Esophagus (tissue), 2 donors: ENCODE results near the gene TIAM2. TPM values are rescaled to one million over a fixed set of nuclear protein-coding genes. Genes with fewer than 3 reads are reported as not detected.

ENCODE experiments used
- H3K27ac ChIP-seq, 2 donors: one replicate each; pipeline ENCODE4 v1.5.1; 2013; ENCODE audit warnings: low read depth in 2 of 2, mild to moderate bottlenecking in 2 of 2, inconsistent platforms in 1 of 2, low read length in 1 of 2, moderate library complexity in 1 of 2
- H3K27me3 ChIP-seq, 2 donors: one replicate each; pipeline ENCODE4 v1.6.1; 2013; ENCODE audit warnings: low read length in 2 of 2, control low read depth in 1 of 2, mild to moderate bottlenecking in 1 of 2; ENCODE audit not compliant: insufficient read depth in 2 of 2, control insufficient read depth in 1 of 2
- H3K36me3 ChIP-seq, 2 donors: one replicate each; pipeline ENCODE4 v1.6.1; 2013; ENCODE audit warnings: low read length in 1 of 2; ENCODE audit not compliant: control insufficient read depth in 2 of 2, insufficient read depth in 2 of 2
- H3K4me1 ChIP-seq, 2 donors: one replicate each; pipeline ENCODE4 v1.6.1; 2013; ENCODE audit warnings: low read length in 1 of 2; ENCODE audit not compliant: control insufficient read depth in 2 of 2, insufficient read depth in 2 of 2
- H3K4me3 ChIP-seq, 2 donors: one replicate each; pipeline ENCODE4 v1.5.1; 2013; ENCODE audit warnings: low read length in 2 of 2, mild to moderate bottlenecking in 2 of 2, low read depth in 1 of 2, moderate library complexity in 1 of 2
- H3K9me3 ChIP-seq, 2 donors: one replicate each; pipeline ENCODE4 v1.6.1; 2013; ENCODE audit warnings: mild to moderate bottlenecking in 2 of 2, low read depth in 1 of 2, low read length in 1 of 2, moderate library complexity in 1 of 2; ENCODE audit not compliant: control insufficient read depth in 2 of 2, insufficient read depth in 1 of 2
- WGBS, 2 donors: extraction: QIAGEN DNeasy Blood & Tissue Kit; methylation state at CpG; one replicate each; pipeline ENCODE4 v1.1.7; 2013; 5-methylcytosine and 5-hydroxymethylcytosine counted together
- polyA plus RNA-seq, 2 donors: library from polyadenylated mRNA; stranded (reverse); fragments of 200-250 nt; gene quantifications; one replicate each; pipeline ENCODE4 v1.2.3, GENCODE V29; 2013
- donor health status: healthy with polysubstance abuse.
- donor health status: Bipolar disorder and iron deficiency.

The TIAM2 gene
- polyA plus RNA-seq, 2 donors: 2.3 to 3.1 TPM

DNA sequence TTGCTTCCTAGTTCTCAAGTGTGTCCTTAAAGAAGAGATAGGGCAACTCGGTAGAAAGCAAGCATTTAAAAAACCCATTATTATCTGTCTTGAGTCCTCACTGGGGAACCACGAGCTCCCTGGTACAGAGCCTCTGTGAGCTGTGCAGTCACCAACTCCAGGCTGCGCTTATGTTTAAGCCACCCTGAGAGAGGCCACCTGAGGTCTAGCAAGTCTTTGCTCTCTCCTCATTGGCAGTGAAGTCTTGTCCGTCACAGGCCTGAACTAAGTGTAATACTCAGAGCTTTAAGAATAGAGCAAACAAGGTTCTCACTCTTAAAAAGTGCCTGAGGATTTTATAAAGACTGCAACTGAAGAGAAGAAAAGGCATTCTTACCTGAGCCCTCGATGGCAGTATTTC is 264.8 kb downstream of the TIAM2 start:
- Histone ChIP-seq H3K9me3 (no peaks in the 10 kb centered on the region), H3K36me3 (peaks cover 8 to 9% of the 10 kb centered on the region in 2 donors), H3K27me3 (no peaks in the 10 kb centered on the region), H3K4me3 (no peak overlapping the region), H3K4me1 (peaks cover 0 to under 1% of the 10 kb centered on the region in 2 donors), H3K27ac (no peak overlapping the region)
- 93 to 94% methylated on average over 5 of the region's 5 CpGs for WGBS, 2 donors

DNA sequence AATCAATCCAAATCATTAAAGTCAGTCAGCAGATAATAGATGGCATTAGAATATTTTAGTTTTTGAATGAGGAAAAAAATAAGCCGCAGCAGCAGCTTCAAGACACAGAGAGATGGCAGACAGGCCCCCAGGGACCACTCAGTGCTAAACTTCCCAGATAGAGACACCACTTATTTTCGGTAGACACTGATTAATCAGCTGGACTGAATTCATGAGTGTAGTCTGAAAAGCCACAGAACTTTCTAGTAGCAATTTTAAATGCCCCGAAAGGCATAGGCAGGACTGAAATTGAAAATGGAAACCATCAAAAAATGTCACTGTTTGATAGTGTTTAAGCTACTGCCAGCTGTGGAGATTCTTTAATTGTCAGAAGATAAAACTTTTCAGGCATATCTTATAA is 265.6 kb downstream of the TIAM2 start:
- no peak overlapping the region for H3K4me3 ChIP-seq
- H3K36me3 ChIP-seq: peaks cover 8 to 9% of the 10 kb centered on the region in 2 donors
- H3K27ac ChIP-seq: no peak overlapping the region
- H3K4me1 ChIP-seq: peaks cover 0 to 2% of the 10 kb centered on the region in 2 donors
- WGBS, 2 donors: 61 to 63% methylated on average over 3 of the region's 3 CpGs
- H3K27me3 ChIP-seq: no peaks in the 10 kb centered on the region
- H3K9me3 ChIP-seq: no peaks in the 10 kb centered on the region

DNA sequence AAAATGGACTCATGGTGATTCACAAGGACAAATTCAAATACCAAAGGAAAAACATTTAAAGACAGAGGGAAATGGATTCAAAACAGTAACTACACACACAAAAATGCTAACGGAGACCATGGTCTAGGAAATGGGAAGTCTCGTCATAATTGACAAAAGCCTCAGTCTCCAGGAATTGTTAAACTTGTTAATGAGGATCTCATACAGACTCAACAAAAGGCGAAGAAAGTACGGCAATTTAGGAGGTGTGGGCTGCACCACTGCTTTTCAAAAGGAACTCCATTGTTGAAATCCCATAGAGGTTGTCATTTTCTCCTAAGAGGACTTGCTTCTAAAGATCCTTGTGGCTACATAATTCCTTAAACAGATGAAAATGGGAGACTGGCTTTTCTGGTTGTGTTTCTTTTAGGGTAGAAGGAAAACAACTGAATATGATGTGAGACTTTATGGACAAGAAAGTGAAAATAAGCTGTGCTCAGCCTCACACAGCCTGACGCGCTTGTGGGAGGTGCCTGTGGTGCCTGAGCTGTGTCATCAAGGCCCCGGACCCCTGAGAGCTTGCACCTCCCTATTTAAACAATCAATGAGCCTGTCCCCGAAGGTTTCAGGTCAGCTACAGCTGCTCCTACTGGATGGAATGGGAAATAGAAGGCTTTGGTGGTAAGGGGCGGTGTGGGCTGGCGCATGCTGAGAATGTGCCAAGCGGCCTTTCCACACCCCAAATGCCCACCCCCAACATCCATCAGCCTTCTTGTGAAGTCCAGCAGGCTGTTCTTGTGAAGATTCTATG is 266.2 kb downstream of the TIAM2 start:
- 94 to 95% methylated on average over 11 of the region's 11 CpGs for WGBS, 2 donors
- no peak overlapping the region for H3K4me3 ChIP-seq
- no peak overlapping the region for H3K27ac ChIP-seq
- H3K36me3 ChIP-seq: peaks cover 8 to 9% of the 10 kb centered on the region in 2 donors
- H3K27me3 ChIP-seq: no peaks in the 10 kb centered on the region
- H3K9me3 ChIP-seq: no peaks in the 10 kb centered on the region
- H3K4me1 ChIP-seq: peaks cover 0 to 2% of the 10 kb centered on the region in 2 donors

DNA sequence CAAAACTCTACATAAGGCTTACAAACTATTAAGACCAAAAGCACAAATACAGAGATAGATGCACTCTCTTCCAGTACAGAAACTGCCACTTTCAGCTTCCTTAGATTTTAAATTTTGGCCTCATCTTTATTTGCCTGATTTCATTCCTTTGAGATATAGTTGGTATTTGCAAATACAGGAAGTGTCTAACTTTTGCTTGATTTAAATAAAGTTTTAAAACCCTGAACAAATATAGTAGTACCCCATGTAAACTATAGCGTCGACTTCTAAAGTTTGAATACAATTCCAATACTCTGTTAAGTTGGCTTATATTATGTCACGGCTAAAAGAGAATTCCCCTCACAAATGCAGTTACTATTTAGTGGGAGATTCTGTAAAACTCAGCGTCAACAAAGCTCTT is 267.5 kb downstream of the TIAM2 start:
- Histone ChIP-seq H3K27ac (no peak overlapping the region), H3K36me3 (peaks cover 4 to 8% of the 10 kb centered on the region in 2 donors), H3K4me3 (no peak overlapping the region), H3K9me3 (no peaks in the 10 kb centered on the region), H3K4me1 (peaks cover 0 to 2% of the 10 kb centered on the region in 2 donors), H3K27me3 (no peaks in the 10 kb centered on the region)
- WGBS, 2 donors: 89 to 93% methylated on average over 4 of the region's 4 CpGs

DNA sequence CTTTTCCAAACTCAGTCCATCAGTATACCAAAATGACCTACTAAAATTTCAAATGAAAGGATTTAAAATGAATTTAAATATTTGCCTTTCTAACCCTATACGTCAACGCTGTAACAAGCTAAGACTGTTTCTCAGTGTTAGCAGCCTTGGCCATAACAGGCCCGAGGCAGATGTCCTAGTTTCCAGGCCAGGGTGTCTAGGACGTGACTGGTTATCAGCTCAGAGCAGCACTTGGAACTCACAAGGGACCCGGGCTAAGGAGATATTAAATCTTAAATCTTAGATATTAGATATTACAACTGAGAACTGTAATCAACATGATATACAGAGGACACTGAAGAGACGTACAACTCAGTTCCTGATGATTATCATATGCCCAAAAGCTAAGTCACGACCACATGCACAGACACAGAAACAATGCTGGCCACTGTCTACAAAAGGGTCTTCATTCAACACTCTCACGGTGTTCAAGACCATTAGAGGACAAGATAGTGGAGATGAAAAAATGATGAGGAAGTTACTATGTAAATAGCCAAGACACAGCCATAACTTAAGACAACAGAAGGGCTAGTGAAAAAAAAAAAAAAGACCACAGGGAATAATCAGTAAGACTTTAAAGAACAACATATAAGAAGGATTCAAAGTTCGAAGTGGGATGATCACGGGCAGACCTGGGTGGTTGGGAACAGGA is 268.4 kb downstream of the TIAM2 start, which contains the start of gene CLDN20:
Gene CLDN20, plus strand, starts transcription at position 641 of the 691 bp plus-strand sequence. CDS start 11,707 bp downstream, outside the sequence.
- Histone ChIP-seq H3K4me1 (peaks cover 0 to 2% of the 10 kb centered on the region in 2 donors), H3K36me3 (peaks cover 4 to 8% of the 10 kb centered on the region in 2 donors), H3K27ac (peak within 1 kb of the TSS in 1 of 2 donors; percentile 85), H3K27me3 (no peaks in the 10 kb centered on the region), H3K9me3 (no peaks in the 10 kb centered on the region), H3K4me3 (no peak within 1 kb of the TSS)
- WGBS, 2 donors: 87 to 90% methylated on average over 10 of the region's 10 CpGs

DNA sequence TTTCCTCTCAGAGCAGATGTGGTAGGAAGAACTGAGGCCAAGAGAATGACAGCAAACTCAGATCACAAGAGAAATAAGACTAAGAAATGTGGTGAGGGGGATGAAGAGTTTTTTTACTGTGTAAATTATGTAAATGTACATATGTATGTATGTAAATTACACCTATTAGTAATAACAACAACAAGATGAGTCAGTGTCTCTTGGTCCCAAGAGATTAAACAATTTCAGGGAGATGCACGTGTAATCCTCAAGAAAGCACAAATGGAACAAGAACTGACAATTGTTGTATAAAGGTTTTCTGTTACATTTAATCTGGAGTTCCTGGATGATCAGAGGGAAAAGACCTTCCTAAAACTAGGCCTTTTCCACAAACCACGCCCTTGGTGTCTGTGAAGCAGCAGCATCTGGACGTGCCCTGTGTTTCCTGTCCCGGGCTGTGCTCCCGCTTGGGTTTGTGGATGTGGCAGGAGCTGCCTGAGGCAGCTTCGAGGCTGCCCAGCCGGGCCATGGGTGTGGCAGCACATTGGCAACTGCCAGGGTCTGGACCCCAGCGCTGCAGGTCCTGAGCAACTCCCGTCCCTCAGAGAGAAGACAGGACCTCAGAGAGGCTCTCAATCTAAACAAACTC is 269.7 kb downstream of the TIAM2 start:
- 34 to 64% methylated on average over 9 of the region's 9 CpGs for WGBS, 2 donors
- H3K4me3 ChIP-seq: no peak overlapping the region
- peaks cover 2 to 5% of the 10 kb centered on the region in 2 donors for H3K36me3 ChIP-seq
- no peaks in the 10 kb centered on the region for H3K9me3 ChIP-seq
- H3K4me1 ChIP-seq: peaks cover 0 to 2% of the 10 kb centered on the region in 2 donors
- no peaks in the 10 kb centered on the region for H3K27me3 ChIP-seq
- peak overlapping the region in 1 of 2 donors; percentile 85 for H3K27ac ChIP-seq

DNA sequence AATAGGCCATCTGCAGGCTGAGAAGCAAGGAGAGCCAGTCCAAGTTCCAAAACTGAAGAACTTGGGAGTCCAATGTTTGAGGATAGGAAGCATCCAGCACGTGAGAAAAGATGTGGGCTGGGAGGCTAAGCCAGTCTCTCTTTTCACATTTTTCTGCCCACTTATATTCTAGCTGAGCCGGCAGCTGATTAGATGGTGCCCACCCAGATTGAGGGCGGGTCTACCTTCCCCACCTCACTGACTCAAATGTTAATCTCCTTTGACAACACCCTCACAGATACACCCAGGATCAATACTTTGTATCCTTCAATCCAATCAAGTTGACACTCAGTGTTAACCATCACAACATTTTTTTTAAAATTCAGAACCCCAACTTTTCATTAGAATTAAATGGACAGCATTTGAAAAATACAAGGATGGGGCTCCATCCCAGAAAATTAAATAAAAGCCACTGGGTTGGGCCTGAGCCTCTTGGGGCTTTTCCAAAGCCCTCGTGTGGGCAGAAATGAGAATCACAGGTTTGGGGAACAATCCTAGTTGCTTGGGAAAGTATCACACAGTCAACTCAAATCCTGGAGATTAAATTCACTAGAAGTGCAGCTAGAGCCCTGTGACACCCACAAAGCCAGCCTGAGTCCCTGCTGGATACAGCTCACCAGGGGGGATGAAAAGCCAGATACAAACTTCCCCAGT is 270.9 kb downstream of the TIAM2 start:
- H3K27ac ChIP-seq: no peak overlapping the region
- H3K27me3 ChIP-seq: no peaks in the 10 kb centered on the region
- H3K36me3 ChIP-seq: peaks cover 3 to 4% of the 10 kb centered on the region in 2 donors
- no peaks in the 10 kb centered on the region for H3K9me3 ChIP-seq
- H3K4me1 ChIP-seq: peaks cover 0 to 2% of the 10 kb centered on the region in 2 donors
- WGBS, 2 donors: 84 to 88% methylated on average over 4 of the region's 4 CpGs
- H3K4me3 ChIP-seq: no peak overlapping the region

DNA sequence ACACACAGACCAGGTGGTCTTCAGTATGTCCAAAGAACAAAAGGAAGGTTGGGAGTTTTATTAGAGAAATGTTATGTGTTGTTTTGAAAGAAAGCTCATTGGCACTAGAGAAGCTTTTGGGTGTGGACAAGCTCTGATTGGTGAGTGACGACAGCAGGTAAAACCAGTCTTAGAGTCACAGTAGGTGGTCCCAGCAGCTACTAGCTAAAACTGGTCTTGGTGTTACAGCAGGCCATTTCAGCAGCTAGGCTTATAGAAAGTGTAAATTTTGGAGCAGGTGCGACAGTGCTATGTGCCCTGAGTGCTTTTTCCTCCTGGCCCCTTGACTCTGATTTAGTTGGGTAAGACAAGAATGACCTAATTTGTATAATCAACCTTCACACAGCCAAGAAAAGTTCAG is 272.3 kb downstream of the TIAM2 start:
- Histone ChIP-seq H3K36me3 (peaks cover 3 to 4% of the 10 kb centered on the region in 2 donors), H3K4me1 (peaks cover 0 to 2% of the 10 kb centered on the region in 2 donors), H3K9me3 (no peaks in the 10 kb centered on the region), H3K4me3 (no peak overlapping the region), H3K27me3 (no peaks in the 10 kb centered on the region), H3K27ac (peak overlapping the region; percentile 31 to 56)
- 71 to 77% methylated on average over 2 of the region's 2 CpGs for WGBS, 2 donors
